HepG2 (cell line): ENCODE measurements around the gene THSD4. TPM values are rescaled to one million over a fixed set of nuclear protein-coding genes. Genes with fewer than 3 reads are reported as not detected.

Experiments used
- ATAC-seq: fragments of 200-7000 bp; cut with Tn5 transposase; 3 replicates; pipeline ENCODE4 v1.9.1; 2020; ENCODE audit warnings: mild to moderate bottlenecking, moderate library complexity
- BruUV-seq: library from RNA; stranded (reverse); fragments of 400-500 nt; replicated peaks from 2 replicates; lab custom pipeline; 2021; lab: Mats Ljungman, UMichigan
- CTCF ChIA-PET: fragments of 300-600 bp; formaldehyde crosslinking; extraction: SDS; loops from one replicate; lab custom pipeline; 2021; ENCODE audit warnings: low total read pairs, inconsistent platforms, low intra/inter-chr PET ratio; lab: Yijun Ruan, JAX
- POLR2A ChIA-PET: fragments of 350-600 bp; sonication (Branson Sonifier 250); formaldehyde crosslinking; loops from one replicate; lab custom pipeline; 2020; ENCODE audit warnings: antibody characterized with exemption, inconsistent platforms; lab: Yijun Ruan, JAX
- DNase-seq: peaks from one replicate; pipeline ENCODE4 v3.0.0-alpha.2; 2015; ENCODE audit warnings: low spot score
- FAIRE-seq: peaks from 3 replicates; lab custom pipeline; 2011; peaks lifted over from hg19 to GRCh38; lab: Jason Lieb, UNC
- H2AFZ ChIP-seq: one replicate; pipeline ENCODE4 v1.6.1; 2011; ENCODE audit warnings: low read length, inconsistent platforms
- H3K27ac ChIP-seq: fragments of 300-600 bp; 3 replicates; pipeline ENCODE4 v1.8.0; 2011; ENCODE audit warnings: mixed run types, mild to moderate bottlenecking, mixed read lengths, low read length, inconsistent platforms; ENCODE audit not compliant: insufficient read depth; ENCODE audit errors: extremely low read length
- H3K27me3 ChIP-seq, 2 experiments: fragments of 200-600 bp in 1 of 2; 2 replicates in 1 of 2; 3 replicates in 1 of 2; pipeline versions ENCODE4 v1.6.0 to v1.8.0; 2011; ENCODE audit warnings: low read length in 2 of 2, mild to moderate bottlenecking in 2 of 2, moderate library complexity in 2 of 2, inconsistent platforms in 1 of 2; ENCODE audit not compliant: insufficient read depth in 2 of 2, control insufficient read depth in 1 of 2
- H3K36me3 ChIP-seq, 2 experiments: fragments of 200-600 bp in 1 of 2; replicated peaks in 1 of 2; 2 replicates in 1 of 2; 3 replicates in 1 of 2; pipeline versions ENCODE4 v1.5.1 to v1.8.0; 2011; ENCODE audit warnings: low read length in 2 of 2, inconsistent platforms in 1 of 2; ENCODE audit not compliant: insufficient read depth in 2 of 2, control insufficient read depth in 1 of 2
- H3K4me1 ChIP-seq: 2 replicates; pipeline ENCODE4 v1.5.1; 2012; ENCODE audit warnings: low read length, inconsistent platforms; ENCODE audit not compliant: insufficient read depth
- H3K4me2 ChIP-seq: 2 replicates; pipeline ENCODE4 v1.6.0; 2011; ENCODE audit warnings: low read depth, low read length, inconsistent platforms
- H3K4me3 ChIP-seq, 3 experiments: fragments of 200-600 bp in 1 of 3; sonication (generic), shearing (Covaris generic) in 1 of 3; replicated peaks in 1 of 3; 2 replicates each; pipeline ENCODE4 v1.5.1; 2011 to 2016; ENCODE audit warnings: low read length in 3 of 3, inconsistent platforms in 2 of 3, low read depth in 2 of 3, mild to moderate bottlenecking in 2 of 3, control low read depth in 1 of 3, mixed read lengths in 1 of 3; ENCODE audit not compliant: insufficient read depth in 1 of 3
- H3K79me2 ChIP-seq: one replicate; pipeline ENCODE4 v1.6.1; 2011; ENCODE audit warnings: low read length, inconsistent platforms; ENCODE audit not compliant: insufficient read depth
- H3K9ac ChIP-seq: 2 replicates; pipeline ENCODE4 v1.6.0; 2011; ENCODE audit warnings: mild to moderate bottlenecking, low read depth, low read length, inconsistent platforms; ENCODE audit not compliant: insufficient read depth
- H3K9me3 ChIP-seq: 2 replicates; pipeline ENCODE4 v1.5.1; 2012; ENCODE audit warnings: mild to moderate bottlenecking, low read length
- H4K20me1 ChIP-seq: 2 replicates; pipeline ENCODE4 v1.6.0; 2011; ENCODE audit warnings: inconsistent platforms, mild to moderate bottlenecking, low read length, moderate library complexity; ENCODE audit not compliant: insufficient read depth
- ARID4A ChIP-seq: sonication (generic); formaldehyde crosslinking; IDR thresholded peaks from 2 replicates; pipeline ENCODE4 v1.5.0; 2020; ENCODE audit warnings: mild to moderate bottlenecking, missing genetic modification reagents, borderline replicate concordance
- ZNF660 ChIP-seq: sonication (generic); formaldehyde crosslinking; IDR thresholded peaks from 2 replicates; pipeline ENCODE4 v1.5.1; 2020; ENCODE audit warnings: mild to moderate bottlenecking, low read depth, missing genetic modification reagents, borderline replicate concordance
- WGBS: methylation state at CpG from one replicate; pipeline ENCODE4 v1.1.6; 2017; ENCODE audit warnings: low lambda C conversion rate; 5-methylcytosine and 5-hydroxymethylcytosine counted together
- in situ Hi-C: cut with HindIII; loops from 2 replicates; pipeline ENCODE4 v1.10.0; 2017; ENCODE audit warnings: low pct_unique_long_range_greater_than_20kb; ENCODE audit not compliant: extremely low pct_ligation_motif_present
- intact Hi-C: fragments of 100-400 bp; cut with micrococcal nuclease; formaldehyde crosslinking; loops from one replicate; pipeline ENCODE4 v1.10.0; 2022; ENCODE audit not compliant: unreplicated experiment
- polyA plus RNA-seq, 8 experiments: library from polyadenylated mRNA; depleted of rRNA in 3 of 8; stranded (reverse) in 7 of 8; unstranded in 1 of 8; fragments of >200 nt; fragmentation: Illumina TruSeq in 4 of 8; extraction: Trizol in 4 of 8; gene quantifications; 2 replicates each; pipeline versions ENCODE4 v1.2.1 to v1.2.3, GENCODE V29; 2011 to 2016; ENCODE audit warnings: low read depth in 4 of 8, missing spikeins in 1 of 8, mixed read lengths in 1 of 8; ENCODE audit not compliant: insufficient read depth in 1 of 8
- total RNA-seq, 5 experiments: library from RNA; depleted of rRNA; stranded (reverse); fragments of >200 nt; fragmentation: Illumina TruSeq; extraction: Trizol; gene quantifications; 2 replicates each; pipeline ENCODE4 v1.2.3, GENCODE V29; 2016; ENCODE audit warnings: low read depth in 1 of 5

Gene THSD4
- total and polyA plus RNA-seq, 2 of the 13 experiments (the other 11 are each of a cell fraction or from before 2014, with no cell fraction given) = 0.07 to 0.21 TPM

GRCh38 chr15:71551566-71551965 is 436.3 kb downstream of the THSD4 start:
- no peak for FAIRE-seq
- 13% methylated on average over 4 of the region's 5 CpGs for WGBS

More at GRCh38 chr15:71551566-71551965, 436.3 kb downstream of the THSD4 start:
- H3K4me1 ChIP-seq = no peaks in the 10 kb centered on the region
- BruUV-seq = no TSS peak
- no peak overlapping the region for H3K4me3 ChIP-seq
- intact Hi-C loops (no loop called here), in situ Hi-C loops (no loop called here)
- H3K27ac ChIP-seq = no peak overlapping the region
- DNase-seq = no peak
- no peaks in the 10 kb centered on the region for H3K9me3 ChIP-seq
- CTCF ChIA-PET = no interaction called here
- H3K4me2 ChIP-seq = no peak overlapping the region
- POLR2A ChIA-PET = no interaction called here
- TF ChIP-seq ZNF660 (CRISPR knock-in tag) (no peak), ARID4A (CRISPR knock-in tag) (no peak)
- no peak overlapping the region for H3K9ac ChIP-seq
- no peaks in the 10 kb centered on the region for H3K36me3 ChIP-seq
- H3K27me3 ChIP-seq = peaks cover 1 to 2% of the 10 kb centered on the region in 2 experiments; a peak in 1 of 5 replicates
- H2AFZ ChIP-seq = no peak overlapping the region
- H4K20me1 ChIP-seq = no peaks in the 10 kb centered on the region
- H3K79me2 ChIP-seq = no peaks in the 10 kb centered on the region
- ATAC-seq = no peak
